Activated CD8-positive, alpha-beta memory T cell treated with anti-CD3 and anti-CD28 coated beads for 4 hours (primary cell): Measurements from ENCODE around the gene RNF183.

Experiments used
- DNase-seq, 2 donors: peaks; one replicate each; pipeline ENCODE4 v3.0.0-alpha.2; 2020; ENCODE audit warnings: low read depth in 2 of 2

RNF183 gene, protein sequence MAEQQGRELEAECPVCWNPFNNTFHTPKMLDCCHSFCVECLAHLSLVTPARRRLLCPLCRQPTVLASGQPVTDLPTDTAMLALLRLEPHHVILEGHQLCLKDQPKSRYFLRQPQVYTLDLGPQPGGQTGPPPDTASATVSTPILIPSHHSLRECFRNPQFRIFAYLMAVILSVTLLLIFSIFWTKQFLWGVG

DNA sequence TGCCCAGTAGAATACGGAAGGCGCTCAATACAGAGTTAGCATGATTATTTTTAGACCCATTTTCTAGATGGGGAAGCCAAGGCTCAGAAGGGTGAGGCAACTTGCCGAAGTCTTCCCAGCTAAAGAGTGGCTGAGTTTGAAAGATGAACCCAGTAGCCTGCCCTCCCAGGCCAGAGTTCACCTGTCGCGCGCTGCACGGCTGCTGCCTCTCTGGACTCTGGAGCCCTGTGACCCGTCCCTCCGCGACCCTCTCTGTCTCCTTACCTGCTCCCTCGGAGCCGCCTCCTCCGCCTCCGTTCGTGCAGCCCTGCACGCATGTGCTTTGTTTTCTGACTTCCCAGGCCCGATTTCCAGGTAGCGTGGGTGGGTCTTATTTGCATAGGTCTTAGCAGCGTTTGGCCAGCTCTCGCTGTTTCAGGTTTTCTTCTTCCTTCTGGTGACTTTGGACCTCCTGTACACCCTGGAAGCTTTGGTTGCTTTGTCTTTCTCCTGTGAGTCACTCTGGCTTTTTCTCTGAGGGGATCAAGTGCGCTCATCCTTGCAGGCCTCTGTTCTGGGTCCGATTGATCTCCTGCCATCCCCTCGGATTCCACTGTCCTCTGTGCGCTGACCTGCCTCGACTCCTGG, at the start of gene RNF183:
Gene RNF183 (minus strand): TSS at position 585 of the 627 bp plus-strand sequence. CDS start 5,192 bp downstream, outside the sequence.
- DNase-seq = no peak

DNA sequence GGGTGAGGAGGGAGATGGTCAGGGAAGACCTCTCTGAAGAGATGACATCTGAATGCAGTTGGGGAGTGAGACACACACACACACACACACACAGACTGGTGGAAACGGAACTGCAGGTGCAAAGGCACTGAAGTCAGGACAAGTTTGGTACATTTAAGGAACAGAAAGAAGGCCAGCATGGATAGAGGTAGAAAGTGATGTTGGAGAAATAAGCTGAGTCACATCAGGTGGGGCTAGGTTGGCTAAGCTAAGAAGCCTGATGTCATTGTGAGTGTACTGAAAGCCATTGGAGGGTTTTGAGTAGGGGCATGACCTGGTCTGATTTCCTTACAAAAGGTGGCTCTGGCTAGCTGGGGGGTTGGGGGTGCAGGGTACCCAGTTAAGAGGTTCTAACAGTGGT, 49.2 kb upstream of the RNF183 start:
- DNase-seq = no peak

DNA sequence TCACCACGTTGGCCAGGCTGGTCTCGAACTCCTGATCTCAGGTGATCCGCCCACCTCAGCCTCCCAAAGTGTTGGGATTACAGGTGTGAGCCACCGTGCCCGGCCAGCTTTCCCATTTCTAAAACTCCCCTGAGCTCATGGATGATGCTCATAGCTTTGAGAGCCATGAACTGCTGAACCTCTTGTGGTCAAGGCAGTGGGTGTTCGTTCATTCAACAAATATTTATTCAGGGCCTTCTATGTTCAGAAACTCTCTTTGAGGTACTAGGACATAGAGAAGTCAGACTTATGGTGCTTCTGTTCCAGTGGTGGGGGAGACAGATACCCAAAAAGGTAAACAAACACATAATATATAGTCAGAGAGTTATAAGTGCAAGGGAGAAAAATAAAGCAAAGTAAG, 48.8 kb upstream of the RNF183 start:
- no peak for DNase-seq

DNA sequence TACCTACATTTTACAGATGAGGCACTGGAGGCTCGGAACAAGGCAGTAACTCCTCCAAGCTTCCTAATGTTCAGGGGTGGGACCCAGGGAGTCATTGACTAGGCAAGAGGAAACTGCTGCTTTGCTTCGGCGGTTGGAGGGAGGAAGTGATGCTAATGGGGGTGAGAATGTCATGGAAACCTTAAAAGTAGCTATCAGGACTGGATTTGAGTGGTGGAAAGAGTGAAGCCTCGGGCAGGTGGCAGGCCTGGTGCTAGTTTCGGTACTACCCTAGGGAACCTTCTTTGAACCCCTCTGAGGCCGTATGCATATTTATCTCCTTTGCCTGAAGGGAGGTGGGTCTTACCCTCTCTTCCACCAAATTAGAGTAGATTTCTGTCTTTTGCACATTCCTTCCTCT, 47.8 kb upstream of the RNF183 start:
- DNase-seq = no peak

DNA sequence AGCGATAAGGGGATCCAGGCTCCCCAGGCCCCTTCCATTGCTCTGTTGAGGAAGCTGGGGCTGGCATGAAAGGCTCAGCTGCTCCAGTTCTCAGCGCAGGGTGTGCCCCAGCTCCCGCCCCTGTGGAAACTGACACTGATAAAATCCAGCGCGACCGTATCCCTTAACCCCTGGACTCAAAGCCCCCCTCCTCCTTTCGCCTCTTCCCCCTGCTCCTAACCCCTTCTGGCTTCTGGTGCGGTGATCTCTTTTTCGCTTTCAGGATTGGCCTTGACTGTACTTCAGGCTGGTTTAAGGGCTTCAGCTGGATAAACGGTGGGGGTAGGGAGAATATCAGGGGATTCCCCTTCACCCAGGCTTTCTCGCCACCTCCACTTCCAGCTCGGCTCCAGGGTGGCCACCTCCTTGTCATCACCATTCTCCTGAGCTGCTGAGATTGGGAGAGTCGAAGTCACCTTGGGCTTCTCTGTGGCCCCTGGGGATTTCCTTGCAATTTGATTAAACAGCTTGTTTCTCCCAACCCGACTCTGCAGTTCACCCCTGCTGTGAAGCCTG, 47.0 kb upstream of the RNF183 start:
- no peak for DNase-seq

DNA sequence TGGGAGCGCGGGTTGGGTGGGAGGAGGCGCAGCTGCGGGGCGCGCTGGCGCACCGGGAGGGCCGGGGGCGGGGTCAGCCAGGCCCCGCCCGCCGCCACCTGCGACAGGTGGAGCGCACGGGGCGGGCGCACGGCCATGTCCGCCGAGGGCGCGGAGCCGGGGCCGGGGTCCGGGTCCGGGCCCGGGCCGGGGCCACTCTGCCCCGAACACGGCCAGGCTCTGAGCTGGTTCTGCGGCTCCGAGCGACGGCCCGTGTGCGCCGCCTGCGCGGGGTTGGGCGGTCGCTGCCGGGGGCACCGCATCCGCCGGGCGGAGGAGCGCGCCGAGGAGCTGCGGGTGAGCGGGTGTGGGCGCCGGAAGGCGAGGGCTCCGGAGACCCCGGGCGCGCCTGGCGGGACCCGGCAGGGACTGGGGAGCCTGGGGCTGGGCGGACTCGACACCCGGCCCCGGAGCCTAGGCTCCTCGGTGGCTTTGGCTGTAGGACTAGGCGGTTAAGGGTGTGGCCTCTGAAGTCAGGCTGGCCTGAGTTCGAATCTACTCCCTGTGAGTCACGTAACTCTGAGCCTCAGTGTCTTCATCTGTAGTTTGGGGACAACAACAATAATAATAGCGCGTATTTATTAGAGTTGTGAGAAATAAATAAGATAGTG, 46.4 kb upstream of the RNF183 start, which contains the start of gene BSPRY:
Gene BSPRY (plus strand): TSS at position 97 of the 650 bp plus-strand sequence. CDS start 39 bp downstream, at position 136.
- no peak for DNase-seq

DNA sequence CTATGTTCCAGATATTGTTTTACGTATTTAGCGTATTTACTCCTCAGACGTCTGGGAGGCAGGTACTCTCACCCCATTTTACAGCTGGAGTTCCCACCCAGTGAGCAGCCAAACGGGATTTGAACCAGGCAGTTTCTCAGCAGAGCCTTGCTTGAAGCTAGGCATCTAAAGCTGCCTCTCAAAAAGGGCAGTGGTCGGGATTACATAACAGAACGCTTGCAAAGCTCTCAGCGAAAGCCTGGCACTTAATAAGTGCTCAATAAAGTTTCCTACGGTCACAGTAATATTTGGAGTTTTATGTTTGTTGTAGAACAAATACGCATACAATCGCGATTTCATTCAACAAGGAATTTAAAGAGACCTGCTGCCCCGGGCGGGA, 45.9 kb upstream of the RNF183 start:
- no peak for DNase-seq

DNA sequence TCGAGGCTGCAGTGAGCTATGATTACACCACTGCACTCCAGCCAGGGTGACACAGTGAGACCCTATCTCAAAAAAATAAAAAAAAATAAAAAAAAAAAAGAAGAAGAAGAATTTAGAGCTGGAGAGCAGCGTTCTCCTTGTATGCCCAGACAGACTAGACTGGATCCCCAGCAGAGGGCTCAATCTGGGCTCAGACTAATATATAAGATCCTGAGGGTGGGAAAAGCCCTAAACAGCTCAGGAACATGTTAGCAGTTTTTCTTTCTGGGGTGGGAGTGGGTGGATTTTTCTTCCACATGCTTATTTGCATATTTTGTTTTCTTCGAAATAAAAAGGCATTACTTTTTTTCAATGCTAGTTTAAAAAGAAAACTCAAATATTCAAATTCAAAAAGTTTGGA, 45.3 kb upstream of the RNF183 start:
- DNase-seq = no peak

DNA sequence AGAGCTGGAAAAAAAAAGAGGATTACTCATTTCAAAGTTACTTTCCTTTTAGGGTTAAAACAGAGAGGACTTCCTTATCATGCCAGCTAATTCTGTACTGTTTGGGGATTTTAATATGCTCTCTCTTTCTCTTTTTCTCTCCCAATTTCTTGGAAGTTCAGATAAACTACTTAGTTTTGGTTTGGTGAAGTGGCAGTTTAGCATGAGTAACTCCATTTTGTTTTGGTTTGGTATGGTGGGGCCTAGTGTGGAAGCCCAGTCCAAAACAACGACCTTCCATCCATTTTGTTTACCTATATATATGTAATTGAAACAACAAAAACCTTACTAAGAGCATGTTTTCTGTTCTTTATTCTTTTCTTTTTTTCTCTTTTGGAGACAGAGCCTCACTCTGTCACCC, 42.5 kb upstream of the RNF183 start:
- no peak for DNase-seq

DNA sequence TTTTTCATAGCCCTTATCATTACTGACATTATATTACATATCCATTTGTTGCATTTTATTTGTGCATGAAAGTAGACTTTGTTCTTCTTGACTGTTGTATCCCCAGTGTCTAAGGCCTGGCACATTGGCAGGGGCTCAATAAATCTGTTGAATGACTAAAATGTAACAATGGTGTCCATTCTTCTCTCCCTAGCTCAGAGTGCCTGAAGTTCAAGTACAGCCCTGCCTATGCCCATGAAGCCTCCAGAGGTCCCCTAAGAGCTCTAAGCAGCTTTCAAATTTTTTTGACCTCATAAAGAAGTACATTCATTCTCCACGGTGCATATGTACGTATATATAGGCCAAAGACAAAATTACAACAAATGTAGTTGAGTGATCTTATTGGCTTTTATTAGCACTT, 42.0 kb upstream of the RNF183 start:
- DNase-seq = no peak

DNA sequence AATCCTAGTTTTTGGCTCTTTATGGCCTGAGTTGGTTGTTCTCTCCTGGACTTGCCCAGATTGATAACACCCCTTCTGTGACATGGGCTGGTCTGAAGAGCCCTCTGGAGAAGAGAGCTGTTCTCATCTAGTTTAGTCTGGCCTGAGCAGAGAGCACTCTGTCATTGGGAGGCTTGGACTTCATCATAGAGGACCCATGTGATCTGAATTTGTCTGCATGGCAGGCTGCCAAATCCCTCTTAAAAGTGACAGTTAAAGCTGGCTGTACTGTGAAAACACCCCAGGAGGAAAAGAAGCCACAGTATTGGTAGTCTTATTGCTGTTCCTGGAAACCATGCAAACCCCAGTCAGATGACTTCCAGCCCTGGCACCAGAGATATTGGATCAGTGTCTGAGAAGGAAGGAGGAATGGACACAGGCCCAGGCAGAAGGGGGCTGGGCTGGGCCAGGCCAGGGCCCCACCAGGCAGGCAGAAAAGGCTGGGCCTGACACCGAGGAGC, 40.6 kb upstream of the RNF183 start:
- no peak for DNase-seq

DNA sequence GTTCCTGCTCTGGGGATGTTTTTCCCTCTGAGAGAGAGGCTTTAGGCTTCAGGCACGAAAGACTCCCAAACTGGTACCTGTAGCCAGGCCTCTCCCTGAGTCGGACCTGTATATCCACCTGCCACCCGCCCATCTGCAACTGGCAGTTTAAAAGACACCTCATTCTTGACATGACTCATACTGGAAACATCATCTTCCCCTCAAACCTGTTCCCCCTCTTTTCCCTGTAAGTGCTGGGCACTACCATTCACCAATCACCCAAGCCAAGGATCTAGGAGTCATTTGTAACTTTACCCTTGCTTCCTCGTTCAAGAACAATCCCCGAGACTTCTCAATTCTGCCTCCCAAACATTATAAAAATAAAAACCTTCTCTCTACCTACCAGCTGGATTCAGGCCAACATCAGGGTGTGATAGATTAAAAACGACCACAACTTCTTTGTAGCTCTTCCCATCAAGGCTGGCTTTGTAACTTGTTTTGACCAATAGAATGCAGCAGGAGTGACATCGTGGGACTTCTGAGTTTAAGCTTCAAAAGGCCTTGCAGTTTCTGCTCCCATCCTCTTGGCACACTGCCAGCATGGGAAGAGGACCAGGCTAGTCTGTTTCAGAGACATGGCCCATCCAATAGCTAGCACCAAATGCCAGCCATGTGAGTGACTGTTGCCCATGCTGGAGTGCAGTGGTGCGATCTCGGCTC, 38.7 kb upstream of the RNF183 start:
- DNase-seq = no peak

DNA sequence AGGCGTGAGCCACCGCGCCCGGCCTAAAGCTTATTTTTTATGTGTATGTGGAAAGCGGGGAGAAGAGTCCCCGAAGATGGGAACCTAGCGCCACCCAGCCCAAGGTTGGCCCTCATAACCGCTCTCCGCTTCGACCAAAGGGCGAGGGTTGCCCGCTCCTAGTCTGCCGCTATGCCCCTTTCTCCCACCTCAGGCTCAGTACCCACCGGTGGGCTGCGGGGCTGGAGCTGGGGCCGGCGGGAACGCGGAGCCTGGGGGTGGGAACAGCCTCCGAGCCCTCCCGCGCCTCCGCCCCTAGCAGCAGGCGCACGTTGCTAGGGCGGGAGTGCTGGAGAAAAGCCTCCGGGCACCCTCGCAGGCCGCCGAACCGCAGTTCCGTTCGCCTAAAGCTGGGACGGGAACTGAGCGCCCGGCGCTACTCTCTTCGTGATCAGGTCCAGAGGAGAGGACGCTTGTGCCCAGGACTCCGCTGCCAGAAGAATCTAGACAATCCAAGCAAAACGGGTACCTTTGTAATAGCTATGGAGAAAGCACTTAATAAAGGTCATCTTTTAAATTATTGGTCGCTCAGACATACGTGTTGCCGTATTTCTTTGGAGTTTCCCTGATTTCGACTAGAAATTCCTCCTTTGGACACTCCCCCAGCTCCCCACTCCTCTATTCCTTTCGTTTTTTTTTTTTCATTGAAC, 37.0 kb upstream of the RNF183 start, which contains the start of gene WDR31:
Gene WDR31 (minus strand): TSS at position 265 of the 689 bp plus-strand sequence. CDS start 8,253 bp downstream, outside the sequence.
- DNase-seq = peak; percentile 59 to 60

DNA sequence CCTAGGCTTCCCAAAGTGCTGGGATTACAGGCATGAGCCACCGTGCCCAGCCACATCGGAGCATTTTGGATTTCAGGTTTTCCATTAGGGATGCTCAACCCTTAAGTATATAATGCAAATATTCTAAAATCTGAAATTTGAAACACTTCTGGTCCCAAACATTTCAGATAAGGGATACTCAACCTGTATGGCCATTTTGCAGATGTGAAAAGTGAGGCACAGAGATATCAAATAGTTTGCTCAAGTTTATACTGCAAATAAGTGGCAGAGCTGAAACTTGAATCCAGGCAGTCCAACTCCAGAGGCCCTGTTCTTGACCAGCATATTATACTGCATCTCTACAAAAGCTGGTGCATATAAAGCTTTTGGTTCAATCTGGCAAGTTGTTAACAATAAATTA, 34.5 kb upstream of the RNF183 start:
- DNase-seq = no peak

DNA sequence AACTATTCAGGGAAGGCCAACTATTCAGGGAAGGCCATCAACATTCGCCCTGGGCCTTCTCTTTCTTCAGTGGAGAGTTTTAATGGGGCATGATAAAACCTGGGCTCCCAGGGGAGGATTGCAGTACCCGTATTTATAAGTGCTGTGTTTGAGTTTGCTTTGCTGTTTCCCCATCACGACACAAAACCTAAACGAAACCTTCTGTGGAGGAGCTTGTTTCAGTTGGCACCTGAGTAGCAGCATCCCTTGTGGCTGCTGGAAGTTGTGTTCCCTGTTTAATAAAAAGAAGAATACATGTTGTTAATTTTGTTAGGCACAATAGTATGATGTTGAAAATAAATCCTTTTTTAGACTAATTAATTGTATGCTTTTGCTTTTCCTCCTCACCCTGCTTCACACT, 28.6 kb upstream of the RNF183 start:
- no peak for DNase-seq

DNA sequence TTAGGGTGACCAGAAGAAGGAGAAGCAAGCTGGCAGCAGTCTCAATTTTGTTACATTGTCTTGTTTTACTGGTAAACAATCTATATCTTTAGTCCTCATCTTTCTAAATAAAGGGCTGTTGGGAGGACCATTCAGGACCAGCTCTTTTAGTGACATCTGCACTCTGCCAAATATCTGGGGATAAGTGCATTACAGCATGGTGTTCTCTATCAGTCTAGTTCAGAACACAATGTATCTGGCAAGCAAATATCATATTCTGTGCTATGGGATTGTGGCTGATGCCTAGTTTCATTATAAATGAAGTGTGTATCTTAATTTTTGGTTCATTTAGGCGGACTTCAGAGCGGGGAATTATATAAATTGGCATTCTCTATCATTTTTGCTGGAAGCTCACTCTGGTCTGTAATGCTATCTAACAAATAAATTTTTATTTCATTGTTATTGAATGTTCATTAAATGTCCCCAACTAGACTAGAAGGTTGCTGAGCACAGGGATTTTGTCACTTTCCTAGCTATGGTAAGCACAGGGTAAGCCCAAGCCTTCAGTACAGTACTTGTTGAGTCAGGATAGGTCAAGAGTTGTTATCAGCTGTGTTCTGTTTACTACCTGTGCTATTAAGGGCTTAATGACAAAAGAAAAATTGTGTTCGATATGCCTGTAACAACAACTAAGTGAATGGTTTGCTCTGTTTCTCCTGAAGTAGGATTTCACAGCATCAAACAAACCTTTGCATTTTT, 25.0 kb upstream of the RNF183 start:
- no peak for DNase-seq

DNA sequence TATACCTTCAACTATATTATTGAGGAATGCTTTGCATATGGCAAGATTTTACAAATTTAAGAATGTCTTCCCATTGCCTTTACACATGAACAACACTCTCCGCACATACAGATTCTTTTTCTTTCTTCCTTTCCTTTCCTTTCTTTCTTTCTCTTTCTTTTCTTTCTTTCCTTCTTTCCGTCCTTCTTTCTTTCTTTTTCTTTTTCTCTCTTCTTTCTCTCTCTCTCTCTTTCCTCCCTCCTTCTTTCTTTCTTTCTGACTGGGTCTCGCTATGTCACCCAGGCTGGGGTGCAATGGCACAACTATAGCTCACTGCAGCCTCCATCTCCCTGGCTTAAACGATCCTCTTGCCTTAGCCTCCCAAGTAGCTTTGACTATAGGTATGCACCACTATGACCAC, 23.1 kb upstream of the RNF183 start:
- no peak for DNase-seq

DNA sequence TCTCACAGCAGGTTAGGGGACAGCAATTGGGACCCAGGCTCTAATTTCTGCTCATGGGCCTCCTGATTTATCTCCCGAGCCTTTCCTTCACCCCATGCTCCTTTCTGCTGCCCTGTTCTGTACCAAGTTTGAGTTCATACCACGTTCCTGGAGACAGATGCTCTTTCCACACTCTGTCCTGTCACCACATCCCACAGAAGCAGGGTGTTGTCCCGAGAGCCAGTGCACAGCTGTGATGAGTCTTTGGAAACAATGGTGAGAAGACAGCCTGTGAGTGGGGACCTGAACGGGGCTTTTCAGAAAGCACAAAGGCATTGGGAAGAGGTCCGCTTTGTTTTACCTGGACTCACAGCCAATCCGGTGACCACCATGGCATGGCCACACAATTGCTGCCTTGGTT, 19.5 kb upstream of the RNF183 start:
- no peak for DNase-seq

DNA sequence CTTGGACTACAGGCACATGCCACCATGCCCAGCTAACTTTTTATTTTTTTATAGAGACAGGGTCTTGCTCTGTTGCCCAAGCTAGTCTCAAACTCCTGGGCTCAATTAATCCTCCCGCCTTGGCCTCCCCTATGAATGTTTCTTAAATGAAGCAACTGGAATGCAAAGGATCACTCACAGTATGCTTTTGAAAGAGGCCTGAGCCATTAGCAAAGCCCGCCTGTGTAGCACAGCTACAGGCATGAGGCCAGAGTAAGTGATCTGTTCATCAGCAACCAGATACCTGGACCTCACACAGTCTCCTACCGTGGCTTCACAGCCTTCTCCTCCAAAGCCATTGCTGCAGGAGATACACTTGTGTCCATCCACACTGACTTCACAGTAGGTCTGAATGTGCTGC, 16.9 kb upstream of the RNF183 start:
- no peak for DNase-seq

DNA sequence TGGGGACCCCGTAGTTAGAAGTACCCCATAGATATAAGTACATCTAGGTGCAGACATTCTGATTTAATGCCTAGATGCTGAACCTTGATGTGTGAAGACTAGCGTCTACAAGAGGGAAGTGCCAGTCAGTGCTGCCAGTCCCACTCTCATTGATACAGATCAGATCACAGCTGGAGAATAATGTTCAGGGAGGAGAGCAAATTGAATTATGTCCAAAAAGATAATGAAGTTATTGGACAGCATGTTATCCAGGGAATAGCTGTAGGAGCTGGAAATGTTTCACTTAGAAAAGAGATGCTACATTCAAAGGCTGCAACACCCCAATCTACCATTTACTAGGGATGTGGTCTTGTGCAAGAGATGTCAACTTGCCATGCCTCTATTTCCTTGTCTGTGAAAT, 15.9 kb upstream of the RNF183 start:
- DNase-seq = no peak

DNA sequence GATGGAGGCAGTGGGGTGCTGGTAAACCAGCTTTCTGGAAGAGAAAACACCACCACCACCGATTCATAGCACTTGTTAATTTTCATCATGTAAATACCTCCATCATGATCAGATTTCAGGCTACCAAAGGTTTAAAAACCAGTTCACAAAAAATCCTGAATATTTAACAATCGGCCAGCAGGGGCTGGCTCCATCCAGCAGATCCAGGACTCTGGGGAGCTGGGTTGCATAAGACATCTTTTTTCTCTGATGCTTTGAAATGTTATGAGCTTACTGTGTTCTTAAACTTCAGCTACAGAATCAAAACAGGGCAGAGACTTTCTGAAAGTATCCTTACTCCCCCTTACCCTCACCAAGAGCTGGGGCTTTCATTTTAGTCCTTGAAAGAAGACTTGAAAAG, 14.6 kb upstream of the RNF183 start:
- no peak for DNase-seq
